AG09309 (cell line): ENCODE results near the gene ANKS1A.
"Not testable (repeated sequence)": the region's sequence is repeated elsewhere in the genome, so short reads cannot be mapped to it uniquely, and the experiment has no call there.

Experiments used
- DNase-seq: peaks from one replicate; pipeline ENCODE4 v3.0.0-alpha.2; 2010; ENCODE audit warnings: low read depth
- H3K4me3 ChIP-seq: 2 replicates; pipeline ENCODE4 v1.5.1; 2011; ENCODE audit warnings: mild to moderate bottlenecking, low read depth, low read length, moderate library complexity; ENCODE audit not compliant: control insufficient read depth
- CTCF ChIP-seq: IDR thresholded peaks from 2 replicates; pipeline ENCODE4 v1.5.1; 2011; ENCODE audit warnings: mild to moderate bottlenecking, low read depth, low read length, inconsistent platforms; ENCODE audit not compliant: insufficient read depth, control insufficient read depth; ENCODE audit errors: missing control alignments

The ANKS1A gene

GRCh38 chr6:34884996-34885395, 4.1 kb upstream of the ANKS1A start:
- no peak for DNase-seq
- no peak for TF ChIP-seq CTCF
- no peak overlapping the region for H3K4me3 ChIP-seq

GRCh38 chr6:34885837-34886236, 3.2 kb upstream of the ANKS1A start:
- not testable (repeated sequence) for DNase-seq, H3K4me3 ChIP-seq

GRCh38 chr6:34887753-34888513, 1.1 kb upstream of the ANKS1A start, which contains the start of gene TAF11:
Gene TAF11, minus strand, starts transcription at chr6:34888042. Its CDS starts 85 bp downstream, at chr6:34887957.
- peak within 1 kb of the TSS; percentile 87 for H3K4me3 ChIP-seq
- no peak for TF ChIP-seq CTCF
- DNase-seq: peak; percentile 71

GRCh38 chr6:34888514-34888856, 570 bp upstream of the ANKS1A start:
- no peak for TF ChIP-seq CTCF
- DNase-seq: no peak
- H3K4me3 ChIP-seq: peak overlapping the region; percentile 87

GRCh38 chr6:34890533-34890925, 1.5 kb downstream of the ANKS1A start:
- no peak for DNase-seq

GRCh38 chr6:34891296-34891695, 2.2 kb downstream of the ANKS1A start:
- no peak for DNase-seq
- no peak overlapping the region for H3K4me3 ChIP-seq
- TF ChIP-seq CTCF: no peak

More at GRCh38 chr6:34890533-34890925, 1.5 kb downstream of the ANKS1A start:
- peak overlapping the region; percentile 87 for H3K4me3 ChIP-seq
- TF ChIP-seq CTCF: no peak

- no peak for TF ChIP-seq CTCF
- no peak overlapping the region for H3K4me3 ChIP-seq
- DNase-seq: no peak
Measured at GRCh38 chr6:34894693-34895092, 5.6 kb downstream of the ANKS1A start.
